Measurements from ENCODE around the gene LRP1-AS.

DNA sequence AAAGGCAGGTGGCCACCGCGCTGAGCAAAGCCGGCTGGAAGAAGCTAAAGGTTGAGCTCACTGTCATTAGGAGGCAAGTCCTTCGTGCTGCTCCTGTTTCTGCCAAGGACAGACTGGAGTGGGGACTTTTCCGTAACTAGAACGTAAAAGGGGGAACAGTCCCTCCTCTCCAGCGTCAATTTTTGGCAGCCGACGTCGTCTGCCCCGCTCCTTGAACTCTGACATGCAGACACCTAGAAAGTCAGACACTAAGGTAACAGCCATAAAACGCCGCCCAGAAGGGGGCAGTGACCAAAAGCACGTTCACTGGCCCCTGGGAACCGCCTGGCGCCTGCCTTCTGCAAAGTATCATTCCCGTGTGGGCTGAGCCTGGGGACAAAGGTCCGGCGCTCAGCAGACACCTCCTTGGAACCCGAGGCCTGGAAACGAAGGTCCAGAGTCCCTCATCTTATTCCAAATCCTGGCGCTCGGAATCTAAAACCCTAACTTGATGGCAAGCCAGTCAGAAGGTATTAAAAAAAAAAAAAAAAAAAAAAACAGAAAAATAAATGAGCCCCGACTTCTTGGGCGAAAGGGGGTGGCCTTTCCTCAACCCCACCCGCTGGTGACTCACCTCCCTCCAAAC lies 20.2 kb downstream of the LRP1-AS start:
- TF ChIP-seq, protein P1, sequence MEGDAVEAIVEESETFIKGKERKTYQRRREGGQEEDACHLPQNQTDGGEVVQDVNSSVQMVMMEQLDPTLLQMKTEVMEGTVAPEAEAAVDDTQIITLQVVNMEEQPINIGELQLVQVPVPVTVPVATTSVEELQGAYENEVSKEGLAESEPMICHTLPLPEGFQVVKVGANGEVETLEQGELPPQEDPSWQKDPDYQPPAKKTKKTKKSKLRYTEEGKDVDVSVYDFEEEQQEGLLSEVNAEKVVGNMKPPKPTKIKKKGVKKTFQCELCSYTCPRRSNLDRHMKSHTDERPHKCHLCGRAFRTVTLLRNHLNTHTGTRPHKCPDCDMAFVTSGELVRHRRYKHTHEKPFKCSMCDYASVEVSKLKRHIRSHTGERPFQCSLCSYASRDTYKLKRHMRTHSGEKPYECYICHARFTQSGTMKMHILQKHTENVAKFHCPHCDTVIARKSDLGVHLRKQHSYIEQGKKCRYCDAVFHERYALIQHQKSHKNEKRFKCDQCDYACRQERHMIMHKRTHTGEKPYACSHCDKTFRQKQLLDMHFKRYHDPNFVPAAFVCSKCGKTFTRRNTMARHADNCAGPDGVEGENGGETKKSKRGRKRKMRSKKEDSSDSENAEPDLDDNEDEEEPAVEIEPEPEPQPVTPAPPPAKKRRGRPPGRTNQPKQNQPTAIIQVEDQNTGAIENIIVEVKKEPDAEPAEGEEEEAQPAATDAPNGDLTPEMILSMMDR (IDR thresholded peaks at IDR 0.05), result peak in 2 of 7 experiments; percentile 34 to 35
- no peak for TF ChIP-seq POLR2A (IDR thresholded peaks at IDR 0.05)

All from stomach (tissue), 4 donors.